ACHN (cell line): ENCODE results near the gene P2RX6.

ENCODE experiments used
- DNase-seq: peaks from one replicate; pipeline ENCODE4 v3.0.0-alpha.2; 2015
- in situ Hi-C: cut with HindIII; loops from 2 replicates; pipeline ENCODE4 v1.10.0; 2017; ENCODE audit warnings: low sequenced_read_pairs, low pct_ligation_motif_present, low pct_unique_long_range_greater_than_20kb

P2RX6 gene

DNA sequence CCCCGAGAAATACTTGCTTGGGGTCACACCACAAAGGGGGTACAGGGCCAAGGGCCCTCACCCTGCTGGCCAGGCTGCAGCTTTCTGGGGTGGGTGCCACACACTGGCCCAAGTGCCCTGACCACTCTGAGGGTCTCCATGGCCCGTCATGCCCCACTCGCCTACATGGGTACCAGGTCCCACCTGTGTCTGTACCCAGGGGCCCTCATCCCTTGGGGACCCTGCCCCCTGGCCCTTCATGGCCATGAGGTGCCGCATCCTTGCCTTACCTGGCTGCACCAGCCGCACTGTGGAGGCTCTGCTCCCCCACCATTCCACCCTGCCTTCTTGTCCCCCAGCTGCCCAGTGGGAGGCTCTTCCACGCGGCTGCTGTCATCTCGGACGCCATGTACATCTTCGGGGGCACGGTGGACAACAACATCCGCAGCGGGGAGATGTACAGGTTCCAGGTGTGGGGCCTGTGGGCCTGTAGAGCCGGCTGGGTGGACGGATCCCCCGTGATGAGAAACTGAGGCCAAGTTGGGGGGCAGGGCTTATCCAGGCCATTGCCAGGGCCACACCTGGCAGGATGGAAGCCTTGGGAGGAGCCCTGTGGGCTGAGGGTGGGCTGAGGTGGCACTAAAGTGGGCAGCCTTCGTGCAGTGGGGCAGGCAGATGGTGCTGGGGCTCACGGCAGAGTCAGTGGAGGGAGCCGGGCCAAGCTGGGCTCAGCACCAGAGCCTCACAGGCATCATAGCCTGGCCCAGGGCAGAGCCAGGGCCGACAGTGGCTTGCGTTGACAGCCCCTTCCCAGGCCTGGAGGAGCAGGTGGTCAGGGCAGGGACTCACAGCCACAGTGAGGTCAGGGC lies 22.3 kb upstream of the P2RX6 start:
- in situ Hi-C loops = no loop called here
- DNase-seq = no peak

DNA sequence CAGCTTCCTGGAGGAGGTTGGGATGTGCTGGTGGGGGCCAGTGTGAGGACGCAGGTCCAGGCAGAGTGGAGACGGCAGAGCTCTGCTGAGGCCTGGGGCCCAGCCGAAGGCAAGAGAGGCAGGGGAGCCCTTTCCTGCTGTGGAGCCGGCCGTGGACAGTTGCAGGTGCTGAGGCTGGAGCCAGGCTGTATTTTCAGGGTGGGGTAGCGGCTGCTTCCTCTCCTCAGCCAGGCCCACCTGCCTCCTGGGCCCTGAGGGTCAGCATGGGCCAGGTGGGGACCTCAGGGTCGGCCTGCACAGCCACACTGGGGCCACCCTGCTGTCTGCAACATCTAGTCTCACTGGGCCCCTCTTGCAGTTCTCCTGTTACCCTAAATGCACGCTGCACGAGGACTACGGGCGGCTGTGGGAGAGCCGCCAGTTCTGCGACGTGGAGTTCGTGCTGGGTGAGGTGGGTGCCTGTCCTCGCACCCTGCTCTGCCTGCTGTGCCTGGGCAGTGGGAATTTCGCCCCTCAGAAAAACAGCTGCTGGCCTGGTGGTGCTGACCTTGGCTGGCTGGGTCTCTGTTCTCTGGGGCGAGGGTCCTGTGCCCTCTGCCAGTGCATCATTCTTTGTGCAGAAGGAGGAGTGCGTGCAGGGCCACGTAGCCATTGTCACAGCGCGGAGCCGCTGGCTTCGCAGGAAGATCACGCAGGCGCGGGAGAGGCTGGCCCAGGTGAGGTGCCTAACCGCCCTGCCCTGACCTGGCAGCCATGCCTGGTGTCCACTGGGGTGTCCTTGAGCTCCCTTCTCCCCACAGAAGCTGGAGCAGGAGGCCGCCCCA lies 21.4 kb upstream of the P2RX6 start:
- in situ Hi-C loops = no loop called here
- no peak for DNase-seq

DNA sequence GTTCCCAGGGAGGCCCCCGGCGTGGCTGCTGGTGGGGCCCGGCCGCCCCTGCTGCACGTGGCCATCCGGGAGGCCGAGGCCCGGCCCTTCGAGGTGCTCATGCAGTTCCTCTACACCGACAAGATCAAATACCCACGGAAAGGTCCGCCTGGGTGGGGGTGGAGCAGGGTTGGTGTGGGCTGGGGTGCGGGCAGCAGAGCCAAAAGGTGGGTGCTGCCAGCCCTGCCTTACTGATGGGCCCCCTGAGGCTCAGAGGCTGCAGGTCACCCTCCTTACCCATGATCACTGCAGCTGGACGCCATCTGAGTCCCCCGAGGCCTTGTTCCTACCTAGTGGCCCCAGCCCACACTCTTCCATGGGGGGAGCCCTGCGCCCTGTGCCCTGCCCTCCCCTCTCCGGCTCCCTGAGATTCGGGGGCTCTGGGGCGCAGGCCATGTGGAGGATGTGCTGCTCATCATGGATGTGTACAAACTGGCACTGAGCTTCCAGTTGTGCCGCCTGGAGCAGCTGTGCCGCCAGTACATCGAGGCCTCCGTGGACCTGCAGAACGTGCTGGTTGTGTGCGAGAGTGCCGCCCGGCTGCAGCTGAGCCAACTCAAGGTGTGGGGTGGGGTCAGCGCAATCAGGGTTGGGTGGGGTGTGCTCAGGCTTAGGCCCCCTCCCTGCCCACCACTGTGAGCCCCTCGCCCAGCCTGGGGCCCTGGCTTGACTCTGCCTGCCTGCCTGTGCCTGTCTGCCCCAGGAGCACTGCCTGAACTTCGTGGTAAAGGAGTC lies 20.6 kb upstream of the P2RX6 start:
- no peak for DNase-seq
- in situ Hi-C loops = no loop called here

DNA sequence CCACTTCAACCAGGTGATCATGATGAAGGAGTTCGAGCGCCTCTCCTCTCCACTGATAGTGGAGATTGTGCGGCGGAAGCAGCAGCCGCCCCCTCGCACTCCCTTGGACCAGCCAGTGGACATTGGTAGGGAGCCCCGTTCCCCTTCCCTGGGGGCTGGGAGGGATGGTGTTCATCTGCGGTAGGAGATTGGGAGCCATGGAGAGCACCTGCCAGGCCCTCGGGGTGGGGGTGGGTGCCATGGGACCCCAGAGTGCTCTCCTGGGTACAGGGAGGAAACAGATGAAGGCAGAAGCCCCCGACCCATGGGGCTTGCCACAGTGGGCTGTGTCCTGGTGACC lies 20.1 kb upstream of the P2RX6 start:
- in situ Hi-C loops = no loop called here
- no peak for DNase-seq

DNA sequence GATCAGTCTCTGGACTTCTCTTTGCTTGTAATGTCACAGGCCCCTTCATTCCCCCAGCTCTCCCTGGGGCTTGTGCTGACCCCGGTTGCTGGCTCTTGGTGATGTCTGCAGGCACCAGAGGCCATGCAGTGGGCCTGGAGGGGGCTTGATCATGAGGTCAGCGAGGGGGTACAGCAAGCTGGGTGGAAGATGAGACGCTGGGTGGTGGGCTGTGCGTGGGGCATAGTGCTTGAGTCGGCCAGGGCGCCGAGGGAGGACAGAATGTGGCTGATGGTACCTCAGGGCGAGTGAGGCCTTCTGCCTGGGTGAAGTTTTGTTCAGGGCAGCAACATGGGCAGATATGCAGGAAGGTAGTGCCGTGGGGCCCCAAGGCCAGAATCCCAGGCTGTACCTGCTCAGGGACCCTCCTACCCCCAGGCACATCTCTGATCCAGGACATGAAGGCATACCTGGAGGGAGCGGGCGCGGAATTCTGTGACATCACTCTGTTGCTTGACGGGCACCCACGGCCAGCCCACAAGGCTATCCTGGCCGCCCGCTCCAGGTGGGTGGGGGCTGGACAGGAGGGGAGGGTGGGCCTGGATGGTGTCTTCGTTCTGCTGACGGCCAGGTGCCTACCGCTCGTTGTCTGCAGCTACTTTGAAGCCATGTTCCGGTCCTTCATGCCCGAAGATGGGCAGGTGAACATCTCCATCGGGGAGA lies 19.5 kb upstream of the P2RX6 start:
- DNase-seq = no peak
- in situ Hi-C loops = no loop called here

DNA sequence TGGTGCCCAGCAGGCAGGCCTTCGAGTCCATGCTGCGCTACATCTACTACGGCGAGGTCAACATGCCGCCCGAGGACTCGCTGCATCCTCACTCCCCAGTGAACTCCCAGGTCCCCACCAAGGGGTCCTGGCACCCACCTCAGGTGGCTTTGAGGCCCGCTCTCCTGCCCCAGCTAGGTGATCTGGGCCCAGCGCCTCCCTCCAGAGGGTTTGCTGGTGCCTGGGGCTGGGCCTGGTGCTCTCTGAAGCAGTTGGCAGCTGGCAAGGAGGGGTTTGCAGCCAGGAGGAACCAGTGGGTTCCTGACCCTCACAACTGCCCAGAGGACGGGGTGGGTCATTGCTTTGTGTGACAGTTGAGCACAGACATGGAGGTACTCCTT lies 18.9 kb upstream of the P2RX6 start:
- in situ Hi-C loops = no loop called here
- no peak for DNase-seq

DNA sequence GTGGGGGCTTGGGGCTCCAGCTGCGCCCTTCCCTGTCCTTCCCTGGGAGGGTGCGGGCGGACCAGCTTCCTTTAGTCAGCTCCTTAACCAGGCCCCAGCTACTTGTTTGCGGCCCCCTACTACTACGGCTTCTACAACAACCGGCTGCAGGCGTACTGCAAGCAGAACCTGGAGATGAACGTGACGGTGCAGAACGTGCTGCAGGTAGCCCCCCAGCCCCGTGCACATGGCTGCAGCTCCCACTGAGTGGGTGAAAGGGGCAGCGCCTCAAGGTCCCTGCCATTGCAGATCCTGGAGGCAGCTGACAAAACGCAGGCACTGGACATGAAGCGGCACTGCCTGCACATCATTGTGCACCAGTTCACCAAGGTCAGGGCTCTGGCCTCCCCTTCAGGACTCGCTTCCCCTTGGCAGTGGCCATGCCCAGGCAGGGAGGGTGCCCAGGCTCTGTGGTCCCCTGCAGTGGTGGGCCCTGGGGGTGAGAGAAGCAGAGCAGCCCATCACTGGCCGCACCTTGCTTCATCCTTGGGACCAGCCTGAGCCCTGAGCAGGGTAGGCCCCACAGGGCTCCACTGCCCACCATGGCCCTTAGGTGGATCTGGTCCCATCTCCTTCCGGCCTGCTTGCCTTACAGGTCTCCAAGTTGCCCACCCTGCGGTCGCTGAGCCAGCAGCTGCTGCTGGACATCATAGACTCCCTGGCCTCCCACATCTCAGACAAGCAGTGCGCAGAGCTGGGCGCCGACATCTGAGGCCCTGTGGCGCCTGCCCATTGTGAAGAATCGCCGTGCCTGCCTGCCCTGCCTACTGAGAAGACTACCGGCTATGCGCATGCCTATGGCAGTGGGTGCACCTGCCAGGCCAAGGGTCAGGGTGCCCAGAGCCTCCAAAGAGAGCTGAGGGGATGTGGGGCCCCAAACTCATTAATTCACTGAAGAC lies 18.1 kb upstream of the P2RX6 start:
- in situ Hi-C loops = no loop called here
- no peak for DNase-seq

DNA sequence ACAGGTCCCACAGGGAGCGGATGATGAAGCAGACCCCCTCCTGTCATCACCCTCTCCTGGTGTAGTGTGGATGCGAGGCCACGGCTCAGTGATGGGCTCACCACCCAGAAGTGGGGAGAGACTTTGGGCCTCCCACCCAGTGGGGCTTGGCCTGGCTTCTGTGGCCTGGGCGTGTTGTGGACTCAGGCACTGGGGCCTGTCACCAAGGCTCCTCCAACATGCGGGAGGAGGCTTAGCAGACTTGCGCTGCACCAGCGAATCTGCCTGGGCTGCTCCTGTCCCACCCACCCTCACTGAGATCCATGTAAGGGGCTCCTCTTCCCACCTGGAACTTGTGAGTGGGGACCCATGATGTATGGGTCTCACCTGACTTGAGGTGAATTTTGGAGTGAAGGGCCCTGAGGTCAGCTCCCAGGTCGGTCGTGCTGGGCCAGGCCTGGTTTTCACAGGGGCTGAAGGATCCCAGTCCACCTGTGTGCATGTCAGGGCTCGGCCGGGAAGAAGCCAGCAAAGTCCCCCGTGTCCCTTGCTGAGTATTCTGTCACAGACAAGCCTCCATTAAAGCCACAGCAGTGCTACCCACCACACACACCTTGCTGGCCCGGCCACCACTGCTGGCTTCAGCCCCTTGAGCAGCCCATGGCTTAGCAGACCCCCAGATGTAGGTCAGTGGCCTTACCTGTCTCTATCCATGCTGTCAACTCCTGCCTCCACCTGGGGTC lies 17.3 kb upstream of the P2RX6 start:
- DNase-seq = no peak
- in situ Hi-C loops = no loop called here

DNA sequence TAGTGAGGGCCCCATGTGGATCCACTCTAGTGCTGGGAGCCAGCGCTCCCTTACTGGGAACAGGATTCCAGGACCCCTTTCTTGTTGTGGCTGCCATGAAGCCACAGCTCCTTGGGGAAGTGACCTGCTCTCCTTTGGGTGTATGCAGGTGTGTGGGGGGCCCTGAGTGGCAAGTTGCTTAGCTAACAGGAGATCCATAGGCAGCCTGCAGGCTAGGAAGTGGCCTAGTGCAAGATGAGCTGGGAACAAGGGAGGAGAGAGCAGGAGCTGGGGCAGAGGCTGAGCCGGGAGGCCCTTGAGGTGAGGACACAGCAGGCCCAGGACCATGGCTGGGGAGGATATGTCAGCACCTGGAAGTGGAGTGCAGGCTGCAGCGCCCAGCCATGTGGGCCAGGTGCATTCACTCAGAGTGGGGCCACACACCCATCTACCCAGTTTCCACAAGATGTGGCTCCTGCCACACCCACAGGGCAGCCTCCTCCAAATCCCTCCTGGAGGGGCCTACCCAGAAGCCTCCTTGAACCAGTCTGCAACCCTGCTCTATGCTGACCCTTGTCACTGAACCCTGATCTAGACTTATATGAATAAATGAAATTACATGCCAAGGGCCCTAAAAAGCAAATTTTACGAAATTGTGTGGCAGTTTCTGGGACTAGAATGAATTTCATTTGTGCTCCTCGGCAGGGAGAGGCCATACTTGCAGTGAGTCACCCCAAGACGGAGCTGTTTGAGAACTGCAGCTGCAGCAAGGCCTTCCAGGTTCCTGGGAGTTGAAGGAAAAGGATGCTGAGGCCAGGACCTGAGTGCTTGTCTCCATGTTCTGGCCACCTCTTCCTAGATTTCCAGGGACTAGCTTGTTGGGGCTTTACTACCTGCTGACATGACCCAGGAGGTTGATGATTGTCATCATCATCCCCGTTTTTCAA lies 16.3 kb upstream of the P2RX6 start:
- in situ Hi-C loops = no loop called here
- no peak for DNase-seq

DNA sequence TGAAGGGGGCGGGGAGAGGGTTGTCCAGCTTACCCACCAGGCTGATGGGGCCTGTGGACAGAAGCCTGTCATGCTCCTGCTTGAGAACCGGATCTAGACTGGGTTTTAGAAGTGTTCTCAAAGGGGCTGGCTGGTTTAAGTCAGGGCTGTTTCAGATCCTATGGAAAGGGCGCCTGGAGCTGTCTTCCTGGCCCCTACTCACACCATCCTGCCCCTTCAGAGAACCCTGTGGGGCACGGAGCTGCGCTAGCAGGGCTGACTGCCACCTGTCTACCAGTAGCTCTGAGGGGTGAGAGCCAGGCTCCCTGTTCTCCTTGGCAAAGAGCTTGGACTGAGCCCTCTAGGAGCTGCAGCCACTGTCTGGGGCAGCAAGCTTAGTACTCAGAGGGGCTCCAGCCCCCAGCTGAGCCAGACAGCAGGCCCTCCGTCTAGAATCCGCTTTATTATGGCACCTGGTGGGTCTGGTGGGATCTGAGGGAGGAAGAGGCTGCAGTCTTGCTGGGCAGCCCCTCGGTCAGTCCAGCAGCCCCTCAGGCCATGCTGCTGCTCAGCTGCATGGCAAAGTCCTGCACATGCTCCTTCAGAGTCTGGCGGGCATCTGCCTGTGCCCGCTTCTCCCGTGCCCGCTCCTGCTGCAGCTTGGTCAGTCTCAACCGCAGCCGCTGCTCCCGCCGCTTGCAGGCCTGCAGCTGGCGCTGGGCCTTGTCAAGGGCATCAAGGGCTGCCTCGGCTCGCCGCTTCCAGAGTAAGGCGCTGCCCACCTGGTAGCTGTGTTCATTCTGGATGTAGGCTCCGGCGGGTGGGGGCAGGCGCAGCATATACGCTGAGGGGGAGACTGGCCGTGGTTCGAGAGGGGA lies 15.4 kb upstream of the P2RX6 start:
- in situ Hi-C loops = no loop called here
- DNase-seq = no peak

DNA sequence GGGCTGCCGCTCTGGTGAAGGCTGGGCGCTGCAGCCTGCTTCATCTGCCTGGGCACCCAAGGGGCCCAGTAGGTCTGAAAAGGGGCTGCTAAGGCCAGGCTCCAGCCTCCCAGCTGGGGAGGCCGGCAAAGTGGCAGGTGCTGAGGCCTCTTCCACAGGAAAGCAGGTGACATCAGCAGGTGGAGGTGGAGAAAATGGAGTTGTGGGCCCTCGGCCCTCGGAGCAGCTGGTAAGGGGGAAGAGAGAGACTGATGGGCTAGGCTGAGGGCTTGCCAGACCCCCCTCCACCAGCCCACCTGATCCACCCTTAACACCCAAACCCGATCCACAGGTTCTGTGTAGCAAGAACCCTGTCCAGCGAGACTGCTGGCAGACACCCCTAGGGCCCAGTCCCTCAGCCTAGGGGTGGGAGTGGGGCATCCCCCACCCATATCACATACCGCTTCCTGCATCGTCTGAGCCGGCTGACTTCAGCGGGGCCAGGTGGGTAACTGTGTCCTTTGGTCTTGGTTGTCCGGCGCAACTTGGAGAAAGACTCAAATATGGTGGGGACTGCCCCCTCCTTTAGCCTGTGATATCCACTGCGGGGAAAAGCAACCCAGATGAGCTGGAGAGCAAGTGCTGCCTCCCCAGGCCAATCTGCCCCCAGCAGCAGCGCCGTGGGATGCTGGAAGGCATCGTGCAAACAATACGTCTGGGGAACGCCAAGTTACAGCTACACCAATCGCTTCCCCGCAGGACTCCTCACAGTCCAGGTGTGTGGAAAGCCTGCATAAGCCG lies 14.6 kb upstream of the P2RX6 start:
- in situ Hi-C loops = no loop called here

DNA sequence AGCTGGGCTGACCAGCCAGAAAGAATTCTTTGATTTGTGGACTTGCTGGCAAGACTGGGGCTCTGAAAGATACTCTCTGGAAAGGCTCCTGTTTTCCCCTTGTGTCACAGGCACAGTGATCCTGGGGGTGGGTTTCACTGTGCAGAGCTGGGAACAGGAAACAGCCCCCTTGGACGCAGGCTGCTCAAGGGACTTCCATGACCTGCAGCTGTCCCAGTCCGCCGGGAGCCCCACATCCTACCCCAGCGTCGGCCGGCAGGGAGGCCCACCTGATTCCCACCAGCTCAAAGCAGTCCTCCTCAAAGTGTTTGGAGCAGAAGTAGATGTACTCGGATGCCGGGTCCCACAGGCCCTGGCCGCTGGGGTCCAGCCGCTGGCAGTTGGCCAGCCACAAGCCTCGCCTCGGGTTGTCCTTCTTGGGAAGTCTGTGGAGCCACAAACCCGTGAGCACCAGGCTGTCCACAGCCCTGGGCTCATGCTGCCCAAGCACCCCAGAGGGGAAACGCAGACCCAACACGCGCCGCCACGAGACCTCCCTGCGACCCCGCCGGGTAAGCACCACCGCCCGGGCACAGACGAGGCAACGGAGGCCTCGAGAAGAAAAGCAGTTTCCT lies 13.9 kb upstream of the P2RX6 start:
- DNase-seq = no peak
- in situ Hi-C loops = no loop called here

More for the DNA sequence above, 14.6 kb upstream of the P2RX6 start:
- no peak for DNase-seq

DNA sequence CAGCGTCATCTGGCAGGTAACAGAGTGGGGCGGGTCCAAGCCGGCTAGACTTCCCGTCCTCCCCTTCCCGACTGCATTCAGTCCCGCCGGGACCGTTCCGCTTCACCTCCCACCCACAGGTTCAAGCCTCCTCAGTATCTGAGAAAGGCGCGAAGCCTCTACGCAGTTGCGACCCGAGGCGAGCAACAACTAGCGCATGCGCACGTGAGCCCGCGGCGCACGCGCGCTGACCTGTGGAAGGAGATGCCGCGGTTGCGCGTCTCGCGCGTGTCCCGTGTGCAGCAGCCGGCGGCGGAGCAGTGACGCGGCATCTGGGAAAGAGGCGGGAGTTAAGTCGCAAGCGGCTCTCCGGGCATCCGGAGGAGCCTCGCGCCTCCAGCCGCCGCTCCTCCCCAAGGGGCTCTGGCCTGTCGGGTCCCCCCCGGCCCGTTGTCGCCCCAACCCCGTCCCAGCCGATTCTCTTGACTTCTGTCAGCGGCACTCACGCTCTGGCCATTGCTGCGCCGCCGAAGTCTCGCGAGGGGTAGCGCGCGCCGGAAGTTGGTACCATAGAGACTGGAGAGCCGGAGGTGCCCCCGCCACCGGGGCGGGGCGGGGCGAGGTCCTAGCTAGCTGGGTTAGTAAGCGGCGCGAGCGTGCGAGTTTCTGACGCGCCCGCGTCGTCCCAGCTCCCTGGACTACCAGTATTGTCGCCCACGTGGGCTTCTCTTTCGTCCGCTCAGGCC lies 13.2 kb upstream of the P2RX6 start, which contains the start of gene THAP7:
TSS of gene THAP7 (minus strand) at position 518 of the 725 bp plus-strand sequence. CDS start at position 311, 207 bp downstream.
- DNase-seq = peak; percentile 93
- in situ Hi-C loops = no loop called here

DNA sequence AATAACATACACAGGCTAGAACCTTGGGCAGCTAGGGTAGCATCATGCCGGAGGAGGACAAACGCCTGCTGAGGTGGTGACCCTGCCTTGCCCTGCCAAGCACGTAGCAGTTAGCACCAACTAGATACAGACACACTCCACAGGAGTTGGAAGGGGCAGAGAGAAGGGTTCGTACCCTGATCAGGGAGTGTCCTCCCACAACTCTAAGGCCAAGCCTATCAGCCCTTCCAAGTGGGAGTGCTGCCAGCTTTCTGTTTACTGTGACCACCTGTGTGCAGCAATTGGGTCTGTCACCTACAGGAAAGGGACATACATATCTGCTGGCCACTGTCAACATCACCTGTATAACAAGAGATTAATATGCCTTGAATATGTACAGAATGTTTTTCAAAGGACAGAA lies 11.2 kb upstream of the P2RX6 start:
- in situ Hi-C loops = no loop called here
- no peak for DNase-seq
